Esophagus muscularis mucosa (tissue), 4 donors: ENCODE results near the gene QSOX2. TPM values are rescaled to one million over a fixed set of nuclear protein-coding genes. Genes with fewer than 3 reads are reported as not detected.

Experiments
- DNase-seq: peaks from one replicate; pipeline ENCODE4 v3.0.0-alpha.2; 2017; ENCODE audit errors: extremely low spot score
- H3K27ac ChIP-seq, 4 donors: fragments of 200-600 bp; sonication (generic); replicated peaks in 1 of 4; 1 replicate in 3 of 4; 2 replicates in 1 of 4; pipeline ENCODE4 v1.5.1; 2016 to 2019; ENCODE audit warnings: mild to moderate bottlenecking in 1 of 4
- H3K27me3 ChIP-seq, 4 donors: fragments of 200-600 bp; sonication (generic); one replicate each; pipeline versions ENCODE4 v1.5.1 to v1.6.0; 2016 to 2019
- H3K36me3 ChIP-seq, 4 donors: fragments of 200-600 bp; sonication (generic); one replicate each; pipeline ENCODE4 v1.5.1; 2016 to 2019
- H3K4me1 ChIP-seq, 4 donors: fragments of 200-600 bp; sonication (generic); one replicate each; pipeline ENCODE4 v1.5.1; 2016 to 2019
- H3K4me3 ChIP-seq, 4 donors: fragments of 200-600 bp; sonication (generic); 1 replicate in 2 of 4; 2 replicates in 2 of 4; pipeline ENCODE4 v1.5.1; 2016 to 2019; ENCODE audit warnings: mild to moderate bottlenecking in 4 of 4, moderate library complexity in 1 of 4
- H3K9me3 ChIP-seq, 4 donors: fragments of 200-600 bp; sonication (generic); 1 replicate in 3 of 4; 2 replicates in 1 of 4; pipeline ENCODE4 v1.5.1; 2016 to 2019
- EP300 ChIP-seq: sonication (generic); formaldehyde crosslinking; IDR thresholded peaks from one replicate; pipeline ENCODE4 v1.6.1; 2017; ENCODE audit warnings: antibody characterized with exemption
- POLR2A ChIP-seq: fragments of 450-650 bp; IDR thresholded peaks from one replicate; pipeline ENCODE4 v1.6.1; 2017; ENCODE audit warnings: antibody characterized with exemption, moderate library complexity, mild to moderate bottlenecking, low read depth
- POLR2AphosphoS5 ChIP-seq, 2 donors: sonication (generic); formaldehyde crosslinking; IDR thresholded peaks; one replicate each; pipeline ENCODE4 v1.6.1; 2017; ENCODE audit warnings: antibody characterized with exemption in 2 of 2
- whole genome bisulfite sequencing: methylation state at CpG from one replicate; pipeline ENCODE4 v1.1.5; 2018; 5-methylcytosine and 5-hydroxymethylcytosine counted together
- intact Hi-C: fragments of 100-400 bp; cut with DNase I; formaldehyde crosslinking; loops from one replicate; pipeline ENCODE4 v1.15.1; 2023
- total RNA-seq, 4 donors: library from RNA; depleted of rRNA; stranded (reverse); fragments of >200 nt; gene quantifications; one replicate each; pipeline versions ENCODE4 v1.1.0 to v1.2.1, GENCODE V29; 2016
- TF ChIP-seq, protein P1 (sequence below), 3 experiments: fragments of 200-600 bp in 2 of 3; fragments of 450-650 bp in 1 of 3; sonication (generic) in 2 of 3; IDR thresholded peaks; one replicate each; pipeline ENCODE4 v1.5.1; 2017 to 2019; ENCODE audit warnings: antibody characterized with exemption in 3 of 3, mild to moderate bottlenecking in 2 of 3, moderate library complexity in 1 of 3

QSOX2 gene
- total RNA-seq, 4 donors from 2014 or later: 5.4 to 7.6 (median 6.3) TPM

DNA sequence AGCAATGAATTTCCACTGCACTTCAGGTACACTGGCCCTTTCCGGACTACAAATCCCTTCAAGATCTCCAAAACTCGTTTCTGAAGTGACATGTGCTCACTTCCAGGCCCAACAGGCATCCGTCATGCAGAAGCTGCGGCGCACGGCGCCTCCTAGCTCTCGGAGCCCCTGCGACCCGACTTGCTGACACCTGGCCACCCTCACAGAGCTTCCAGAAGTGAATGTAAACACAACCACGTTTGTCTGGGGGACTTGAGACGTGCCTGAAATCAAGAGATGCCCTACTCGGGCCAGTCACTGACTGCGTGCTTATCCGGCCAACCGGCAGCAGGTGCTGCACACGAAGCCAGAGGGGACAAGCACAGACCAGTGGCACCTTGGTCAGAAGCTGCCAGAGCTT, 35.8 kb downstream of the QSOX2 start:
- Histone ChIP-seq H3K27me3 (peaks cover 0 to 12% (median 4%) of the 10 kb centered on the region in 4 donors), H3K4me3 (no peak overlapping the region), H3K4me1 (peaks cover 0 to 6% (median 3%) of the 10 kb centered on the region in 4 donors), H3K27ac (no peak overlapping the region), H3K9me3 (peaks cover 0 to 5% (median 0%) of the 10 kb centered on the region in 4 donors), H3K36me3 (peaks cover 24 to 78% (median 59%) of the 10 kb centered on the region in 4 donors)
- TF ChIP-seq EP300 (no peak), POLR2AphosphoS5 (IDR thresholded peaks at IDR 0.05) (no peak), POLR2A (no peak)
- TF ChIP-seq, protein P1, sequence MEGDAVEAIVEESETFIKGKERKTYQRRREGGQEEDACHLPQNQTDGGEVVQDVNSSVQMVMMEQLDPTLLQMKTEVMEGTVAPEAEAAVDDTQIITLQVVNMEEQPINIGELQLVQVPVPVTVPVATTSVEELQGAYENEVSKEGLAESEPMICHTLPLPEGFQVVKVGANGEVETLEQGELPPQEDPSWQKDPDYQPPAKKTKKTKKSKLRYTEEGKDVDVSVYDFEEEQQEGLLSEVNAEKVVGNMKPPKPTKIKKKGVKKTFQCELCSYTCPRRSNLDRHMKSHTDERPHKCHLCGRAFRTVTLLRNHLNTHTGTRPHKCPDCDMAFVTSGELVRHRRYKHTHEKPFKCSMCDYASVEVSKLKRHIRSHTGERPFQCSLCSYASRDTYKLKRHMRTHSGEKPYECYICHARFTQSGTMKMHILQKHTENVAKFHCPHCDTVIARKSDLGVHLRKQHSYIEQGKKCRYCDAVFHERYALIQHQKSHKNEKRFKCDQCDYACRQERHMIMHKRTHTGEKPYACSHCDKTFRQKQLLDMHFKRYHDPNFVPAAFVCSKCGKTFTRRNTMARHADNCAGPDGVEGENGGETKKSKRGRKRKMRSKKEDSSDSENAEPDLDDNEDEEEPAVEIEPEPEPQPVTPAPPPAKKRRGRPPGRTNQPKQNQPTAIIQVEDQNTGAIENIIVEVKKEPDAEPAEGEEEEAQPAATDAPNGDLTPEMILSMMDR (IDR thresholded peaks at IDR 0.05): no peak
- DNase-seq: no peak
- intact Hi-C loops: no loop called here
- 78% methylated on average over 16 of the region's 17 CpGs for WGBS

DNA sequence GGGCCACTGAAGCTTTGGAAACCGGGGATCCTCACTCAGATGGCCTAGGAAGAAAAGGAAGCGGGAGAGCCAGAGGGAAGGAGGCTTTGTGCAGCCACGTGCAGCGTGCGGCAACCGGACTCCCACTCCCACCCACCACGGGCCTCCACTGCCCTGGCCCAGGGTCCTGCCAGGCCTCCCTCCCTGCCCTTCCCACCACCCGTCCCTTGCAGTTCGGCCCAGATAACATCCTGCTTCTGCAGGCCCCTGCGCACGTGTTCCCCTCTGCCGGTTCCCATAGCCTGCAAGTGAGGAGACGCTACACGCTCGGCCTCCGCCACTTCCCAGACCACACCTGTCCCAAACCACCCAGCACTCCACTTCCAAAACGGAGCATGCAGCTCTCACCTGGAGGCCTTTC, 36.4 kb downstream of the QSOX2 start:
- Histone ChIP-seq H3K36me3 (peaks cover 19 to 73% (median 53%) of the 10 kb centered on the region in 4 donors), H3K27me3 (peaks cover 0 to 17% (median 9%) of the 10 kb centered on the region in 4 donors), H3K27ac (no peak overlapping the region), H3K4me3 (no peak overlapping the region), H3K9me3 (peaks cover 0 to 5% (median 0%) of the 10 kb centered on the region in 4 donors), H3K4me1 (peaks cover 0 to 11% (median 7%) of the 10 kb centered on the region in 4 donors)
- WGBS: 92% methylated on average over 8 of the region's 17 CpGs
- DNase-seq: no peak
- intact Hi-C loops: no loop called here
- TF ChIP-seq POLR2A (no peak), POLR2AphosphoS5 (IDR thresholded peaks at IDR 0.05) (no peak), EP300 (no peak)
- TF ChIP-seq, protein P1 (IDR thresholded peaks at IDR 0.05): no peak

DNA sequence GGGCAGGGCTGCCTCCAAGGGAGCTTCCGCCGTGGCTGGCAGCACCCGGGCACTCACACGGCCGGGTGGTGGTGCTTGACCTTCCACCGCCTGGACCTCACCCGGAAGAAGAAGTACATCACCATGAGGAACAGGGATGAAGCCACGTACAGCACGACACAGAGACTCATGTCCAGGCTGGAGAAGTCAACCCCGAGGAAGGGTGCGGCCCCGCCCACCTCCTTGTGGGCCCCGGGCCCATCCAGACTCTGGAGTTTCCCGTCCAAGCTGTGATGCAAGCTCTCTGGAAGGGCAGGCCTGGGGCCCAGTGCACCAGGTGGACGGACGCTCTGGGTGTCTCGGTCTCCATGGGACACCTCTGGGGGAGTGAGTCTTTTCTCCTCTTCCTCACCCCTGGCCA, 36.9 kb downstream of the QSOX2 start:
- Histone ChIP-seq H3K36me3 (peaks cover 13 to 67% (median 47%) of the 10 kb centered on the region in 4 donors), H3K4me1 (peaks cover 0 to 11% (median 7%) of the 10 kb centered on the region in 4 donors), H3K27ac (no peak overlapping the region), H3K9me3 (peaks cover 0 to 1% (median 0%) of the 10 kb centered on the region in 4 donors), H3K27me3 (peaks cover 0 to 23% (median 15%) of the 10 kb centered on the region in 4 donors), H3K4me3 (no peak overlapping the region)
- TF ChIP-seq, protein P1 (IDR thresholded peaks at IDR 0.05): no peak
- TF ChIP-seq POLR2AphosphoS5 (IDR thresholded peaks at IDR 0.05) (no peak), EP300 (no peak), POLR2A (no peak)
- WGBS: 84% methylated on average over 7 of the region's 17 CpGs
- DNase-seq: no peak
- intact Hi-C loops: no loop called here

DNA sequence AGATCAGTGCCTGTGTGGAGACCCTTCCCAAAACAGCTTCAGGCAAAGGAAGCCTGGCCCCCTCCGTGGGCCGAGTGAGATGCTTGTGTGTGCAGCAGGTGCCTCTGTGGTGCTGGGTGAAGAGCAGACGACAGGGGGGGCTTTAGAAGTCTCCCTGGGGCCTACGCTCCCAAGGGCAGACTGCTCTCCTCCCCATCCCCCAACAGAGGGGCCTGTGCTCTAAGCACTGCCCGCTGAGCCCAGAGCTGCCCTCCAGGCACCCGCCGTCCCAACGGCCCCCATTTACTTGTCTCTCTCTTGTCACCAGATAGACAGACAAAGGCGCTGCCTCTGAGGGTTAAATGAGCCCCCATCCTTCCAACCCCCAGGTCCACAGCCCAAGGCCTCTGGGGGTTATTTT, 38.0 kb downstream of the QSOX2 start:
- 82% methylated on average over 8 of the region's 9 CpGs for WGBS
- H3K27ac ChIP-seq: no peak overlapping the region
- no peaks in the 10 kb centered on the region for H3K9me3 ChIP-seq
- no peak overlapping the region for H3K4me3 ChIP-seq
- peaks cover 0 to 33% (median 22%) of the 10 kb centered on the region in 4 donors for H3K27me3 ChIP-seq
- TF ChIP-seq POLR2A (no peak), POLR2AphosphoS5 (IDR thresholded peaks at IDR 0.05) (no peak), EP300 (no peak)
- TF ChIP-seq, protein P1 (IDR thresholded peaks at IDR 0.05): no peak
- peaks cover 0 to 17% (median 7%) of the 10 kb centered on the region in 4 donors for H3K4me1 ChIP-seq
- peaks cover 9 to 57% (median 38%) of the 10 kb centered on the region in 4 donors for H3K36me3 ChIP-seq
- DNase-seq: no peak
- intact Hi-C loops: no loop called here
